Measurements from ENCODE around the gene ADH5.

The ADH5 gene

DNA sequence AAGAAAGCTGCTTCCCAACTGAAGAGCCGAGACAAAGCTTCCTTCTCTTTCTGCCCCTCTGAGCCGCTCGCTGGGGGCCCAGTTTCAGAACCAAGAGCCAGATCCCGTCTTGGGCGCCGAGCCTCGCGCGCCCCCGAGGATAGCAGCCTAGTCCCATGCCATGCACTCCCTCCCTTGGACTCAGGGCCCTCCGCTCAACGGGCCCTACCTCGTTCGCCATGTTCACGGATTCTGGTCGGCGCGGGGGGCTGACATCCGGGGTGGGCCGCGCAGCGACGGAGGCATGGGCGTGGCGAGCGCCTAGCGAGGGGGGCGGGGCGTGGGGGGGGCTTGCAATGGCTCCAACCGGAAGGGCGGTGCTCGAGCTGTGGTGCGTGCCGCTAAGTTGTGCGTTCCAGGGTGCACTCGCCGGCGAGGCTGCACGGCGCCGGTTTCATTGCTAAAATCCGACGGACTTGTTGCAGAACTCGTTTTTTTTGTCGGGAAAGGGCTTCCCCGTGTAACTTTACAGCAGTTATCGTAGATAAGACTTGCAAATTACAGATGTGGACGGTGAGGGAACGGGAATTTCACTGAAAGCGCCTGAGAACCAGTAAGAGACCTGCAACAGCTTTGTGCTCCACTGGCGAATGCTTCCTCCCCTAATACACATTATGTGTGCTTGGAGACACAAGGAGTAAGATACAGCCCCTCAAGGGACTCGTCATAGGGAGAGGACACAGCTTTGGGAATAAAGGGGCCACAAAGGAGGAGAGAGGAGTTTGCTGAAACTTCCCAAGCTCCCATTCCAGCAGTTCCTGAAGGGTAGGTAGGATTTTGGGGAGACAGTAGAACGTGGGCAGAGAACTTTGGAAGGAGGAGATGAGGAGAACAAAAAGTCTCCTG, at the start of gene ADH5 (continued):
- TF ChIP-seq ZNF416 (tag by site-specific recombination; IDR thresholded peaks at IDR 0.05) (no peak), ZBTB48 (tag by site-specific recombination; IDR thresholded peaks at IDR 0.05) (no peak), ZNF670 (tag by site-specific recombination; IDR thresholded peaks at IDR 0.05; ENCODE audit: low read depth) (no peak), ZXDB (tag by site-specific recombination; IDR thresholded peaks at IDR 0.05) (no peak), ZNF121 (tag by site-specific recombination; IDR thresholded peaks at IDR 0.05) (no peak), BCL11A (tag by site-specific recombination; IDR thresholded peaks at IDR 0.05; ENCODE audit: low read depth) (no peak), ZNF433 (tag by site-specific recombination; IDR thresholded peaks at IDR 0.05; ENCODE audit: low read depth) (no peak), BCL11B (tag by site-specific recombination; IDR thresholded peaks at IDR 0.05; ENCODE audit: low read depth) (no peak), ZNF202 (tag by site-specific recombination; IDR thresholded peaks at IDR 0.05; ENCODE audit: borderline replicate concordance) (no peak), ZNF558 (tag by site-specific recombination; IDR thresholded peaks at IDR 0.05) (no peak), ZNF701 (tag by site-specific recombination; IDR thresholded peaks at IDR 0.05) (no peak), MEIS1 (CRISPR knock-in tag; IDR thresholded peaks at IDR 0.05; ENCODE audit: borderline replicate concordance) (no peak), SP2 (tag by site-specific recombination; IDR thresholded peaks at IDR 0.05) (peak; percentile 65), ZFHX2 (tag by site-specific recombination; conservative IDR thresholded peaks at IDR 0.05) (no peak), ZNF274 (IDR thresholded peaks at IDR 0.05; ENCODE audit: low read length) (no peak), ZNF274 (tag by site-specific recombination; IDR thresholded peaks at IDR 0.05; ENCODE audit: borderline replicate concordance) (no peak), TRIM28 (IDR thresholded peaks at IDR 0.05; ENCODE audit: borderline replicate concordance, low read length) (no peak), ZNF76 (tag by site-specific recombination; IDR thresholded peaks at IDR 0.05; ENCODE audit: borderline replicate concordance, low read depth) (no peak), ZNF426 (tag by site-specific recombination; IDR thresholded peaks at IDR 0.05) (no peak), ZNF610 (tag by site-specific recombination; IDR thresholded peaks at IDR 0.05; ENCODE audit: borderline replicate concordance) (no peak), ZNF548 (tag by site-specific recombination; IDR thresholded peaks at IDR 0.05) (no peak), ZBTB1 (tag by site-specific recombination; IDR thresholded peaks at IDR 0.05) (no peak), ZEB2 (tag by site-specific recombination; IDR thresholded peaks at IDR 0.05) (no peak), ZNF223 (tag by site-specific recombination; IDR thresholded peaks at IDR 0.05) (no peak), ZNF248 (tag by site-specific recombination; IDR thresholded peaks at IDR 0.05) (no peak), ZNF664 (tag by site-specific recombination; IDR thresholded peaks at IDR 0.05) (no peak), TCF7L2 (IDR thresholded peaks at IDR 0.05; ENCODE audit: borderline replicate concordance, low read depth, low read length) (no peak), ZIC2 (tag by site-specific recombination; IDR thresholded peaks at IDR 0.05) (no peak), ZNF660 (tag by site-specific recombination; IDR thresholded peaks at IDR 0.05) (no peak)
- TF ChIP-seq, protein P1, sequence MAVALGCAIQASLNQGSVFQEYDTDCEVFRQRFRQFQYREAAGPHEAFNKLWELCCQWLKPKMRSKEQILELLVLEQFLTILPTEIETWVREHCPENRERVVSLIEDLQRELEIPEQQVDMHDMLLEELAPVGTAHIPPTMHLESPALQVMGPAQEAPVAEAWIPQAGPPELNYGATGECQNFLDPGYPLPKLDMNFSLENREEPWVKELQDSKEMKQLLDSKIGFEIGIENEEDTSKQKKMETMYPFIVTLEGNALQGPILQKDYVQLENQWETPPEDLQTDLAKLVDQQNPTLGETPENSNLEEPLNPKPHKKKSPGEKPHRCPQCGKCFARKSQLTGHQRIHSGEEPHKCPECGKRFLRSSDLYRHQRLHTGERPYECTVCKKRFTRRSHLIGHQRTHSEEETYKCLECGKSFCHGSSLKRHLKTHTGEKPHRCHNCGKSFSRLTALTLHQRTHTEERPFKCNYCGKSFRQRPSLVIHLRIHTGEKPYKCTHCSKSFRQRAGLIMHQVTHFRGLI (tag by site-specific recombination; IDR thresholded peaks at IDR 0.05), result no peak
- TF ChIP-seq, protein P2, sequence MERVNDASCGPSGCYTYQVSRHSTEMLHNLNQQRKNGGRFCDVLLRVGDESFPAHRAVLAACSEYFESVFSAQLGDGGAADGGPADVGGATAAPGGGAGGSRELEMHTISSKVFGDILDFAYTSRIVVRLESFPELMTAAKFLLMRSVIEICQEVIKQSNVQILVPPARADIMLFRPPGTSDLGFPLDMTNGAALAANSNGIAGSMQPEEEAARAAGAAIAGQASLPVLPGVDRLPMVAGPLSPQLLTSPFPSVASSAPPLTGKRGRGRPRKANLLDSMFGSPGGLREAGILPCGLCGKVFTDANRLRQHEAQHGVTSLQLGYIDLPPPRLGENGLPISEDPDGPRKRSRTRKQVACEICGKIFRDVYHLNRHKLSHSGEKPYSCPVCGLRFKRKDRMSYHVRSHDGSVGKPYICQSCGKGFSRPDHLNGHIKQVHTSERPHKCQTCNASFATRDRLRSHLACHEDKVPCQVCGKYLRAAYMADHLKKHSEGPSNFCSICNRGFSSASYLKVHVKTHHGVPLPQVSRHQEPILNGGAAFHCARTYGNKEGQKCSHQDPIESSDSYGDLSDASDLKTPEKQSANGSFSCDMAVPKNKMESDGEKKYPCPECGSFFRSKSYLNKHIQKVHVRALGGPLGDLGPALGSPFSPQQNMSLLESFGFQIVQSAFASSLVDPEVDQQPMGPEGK (tag by site-specific recombination; IDR thresholded peaks at IDR 0.05), result peak; percentile 56; the same call in 1 of the 2 replicates
- TF ChIP-seq, protein P3, sequence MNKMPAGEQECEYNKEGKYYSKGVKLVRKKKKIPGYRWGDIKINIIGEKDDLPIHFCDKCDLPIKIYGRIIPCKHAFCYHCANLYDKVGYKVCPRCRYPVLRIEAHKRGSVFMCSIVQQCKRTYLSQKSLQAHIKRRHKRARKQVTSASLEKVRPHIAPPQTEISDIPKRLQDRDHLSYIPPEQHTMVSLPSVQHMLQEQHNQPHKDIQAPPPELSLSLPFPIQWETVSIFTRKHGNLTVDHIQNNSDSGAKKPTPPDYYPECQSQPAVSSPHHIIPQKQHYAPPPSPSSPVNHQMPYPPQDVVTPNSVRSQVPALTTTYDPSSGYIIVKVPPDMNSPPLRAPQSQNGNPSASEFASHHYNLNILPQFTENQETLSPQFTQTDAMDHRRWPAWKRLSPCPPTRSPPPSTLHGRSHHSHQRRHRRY (tag by site-specific recombination; IDR thresholded peaks at IDR 0.05), result no peak
- TF ChIP-seq, protein P4, sequence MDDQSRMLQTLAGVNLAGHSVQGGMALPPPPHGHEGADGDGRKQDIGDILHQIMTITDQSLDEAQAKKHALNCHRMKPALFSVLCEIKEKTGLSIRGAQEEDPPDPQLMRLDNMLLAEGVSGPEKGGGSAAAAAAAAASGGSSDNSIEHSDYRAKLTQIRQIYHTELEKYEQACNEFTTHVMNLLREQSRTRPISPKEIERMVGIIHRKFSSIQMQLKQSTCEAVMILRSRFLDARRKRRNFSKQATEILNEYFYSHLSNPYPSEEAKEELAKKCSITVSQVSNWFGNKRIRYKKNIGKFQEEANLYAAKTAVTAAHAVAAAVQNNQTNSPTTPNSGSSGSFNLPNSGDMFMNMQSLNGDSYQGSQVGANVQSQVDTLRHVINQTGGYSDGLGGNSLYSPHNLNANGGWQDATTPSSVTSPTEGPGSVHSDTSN (CRISPR knock-in tag; IDR thresholded peaks at IDR 0.05), result no peak
- TF ChIP-seq, protein P5, sequence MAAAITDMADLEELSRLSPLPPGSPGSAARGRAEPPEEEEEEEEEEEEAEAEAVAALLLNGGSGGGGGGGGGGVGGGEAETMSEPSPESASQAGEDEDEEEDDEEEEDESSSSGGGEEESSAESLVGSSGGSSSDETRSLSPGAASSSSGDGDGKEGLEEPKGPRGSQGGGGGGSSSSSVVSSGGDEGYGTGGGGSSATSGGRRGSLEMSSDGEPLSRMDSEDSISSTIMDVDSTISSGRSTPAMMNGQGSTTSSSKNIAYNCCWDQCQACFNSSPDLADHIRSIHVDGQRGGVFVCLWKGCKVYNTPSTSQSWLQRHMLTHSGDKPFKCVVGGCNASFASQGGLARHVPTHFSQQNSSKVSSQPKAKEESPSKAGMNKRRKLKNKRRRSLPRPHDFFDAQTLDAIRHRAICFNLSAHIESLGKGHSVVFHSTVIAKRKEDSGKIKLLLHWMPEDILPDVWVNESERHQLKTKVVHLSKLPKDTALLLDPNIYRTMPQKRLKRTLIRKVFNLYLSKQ (tag by site-specific recombination; IDR thresholded peaks at IDR 0.05; ENCODE audit: borderline replicate concordance), result no peak
